Dermis microvascular lymphatic vessel endothelial cell (primary cell): ENCODE data around the gene HS3ST3B1. TPM values are rescaled to one million over a fixed set of nuclear protein-coding genes. Genes with fewer than 3 reads are reported as not detected.

Experiments
- DNase-seq, 2 donors: peaks; one replicate each; pipeline versions ENCODE4 v3.0.0 to v3.0.0-alpha.2; 2010; ENCODE audit warnings: low read depth in 2 of 2
- total RNA-seq: library from RNA; depleted of rRNA; stranded (reverse); fragments of >200 nt; gene quantifications from 2 replicates; pipeline ENCODE4 v1.2.1, GENCODE V29; 2014

The HS3ST3B1 gene
- total RNA-seq, 1 donor from 2014 or later = 0.64 TPM

GRCh38 chr17:14321476-14321949, 20.6 kb downstream of the HS3ST3B1 start:
- DNase-seq = no peak

- DNase-seq = no peak
Measured at GRCh38 chr17:14321980-14322776, 21.3 kb downstream of the HS3ST3B1 start.

- no peak for DNase-seq
Measured at GRCh38 chr17:14323522-14323981, 22.7 kb downstream of the HS3ST3B1 start.

GRCh38 chr17:14325618-14326167, 24.8 kb downstream of the HS3ST3B1 start:
- DNase-seq = no peak

GRCh38 chr17:14329900-14330491, 29.1 kb downstream of the HS3ST3B1 start:
- DNase-seq = no peak

- no peak for DNase-seq
Measured at GRCh38 chr17:14330492-14330962, 29.6 kb downstream of the HS3ST3B1 start.

- DNase-seq = no peak
Measured at GRCh38 chr17:14331225-14331981, 30.5 kb downstream of the HS3ST3B1 start.

GRCh38 chr17:14331982-14332298, 31.1 kb downstream of the HS3ST3B1 start:
- no peak for DNase-seq

GRCh38 chr17:14332331-14332730, 31.4 kb downstream of the HS3ST3B1 start:
- no peak for DNase-seq

GRCh38 chr17:14333506-14333905, 32.6 kb downstream of the HS3ST3B1 start:
- DNase-seq = no peak

GRCh38 chr17:14334276-14334840, 33.5 kb downstream of the HS3ST3B1 start:
- no peak for DNase-seq

- no peak for DNase-seq
Measured at GRCh38 chr17:14334919-14335318, 34.0 kb downstream of the HS3ST3B1 start.

GRCh38 chr17:14336418-14336817, 35.5 kb downstream of the HS3ST3B1 start:
- no peak for DNase-seq

GRCh38 chr17:14337596-14338079, 36.8 kb downstream of the HS3ST3B1 start:
- DNase-seq = no peak

- no peak for DNase-seq
Measured at GRCh38 chr17:14340857-14341754, 40.2 kb downstream of the HS3ST3B1 start.

- no peak for DNase-seq
Measured at GRCh38 chr17:14341866-14342265, 41.0 kb downstream of the HS3ST3B1 start.

GRCh38 chr17:14346801-14347200, 45.9 kb downstream of the HS3ST3B1 start:
- DNase-seq = no peak

GRCh38 chr17:14351493-14351892, 50.6 kb downstream of the HS3ST3B1 start:
- no peak for DNase-seq

- no peak for DNase-seq
Measured at GRCh38 chr17:14352136-14352535, 51.3 kb downstream of the HS3ST3B1 start.

- no peak for DNase-seq
Measured at GRCh38 chr17:14353861-14354474, 53.1 kb downstream of the HS3ST3B1 start.
